ENCODE measurements around the gene TUBB8.
A peak's percentile ranks its signal among the peaks of the same experiment; 100 is the strongest.
"Not testable (repeated sequence)": the region's sequence is repeated elsewhere in the genome, so short reads cannot be mapped to it uniquely, and the experiment has no call there.

TUBB8 gene

DNA sequence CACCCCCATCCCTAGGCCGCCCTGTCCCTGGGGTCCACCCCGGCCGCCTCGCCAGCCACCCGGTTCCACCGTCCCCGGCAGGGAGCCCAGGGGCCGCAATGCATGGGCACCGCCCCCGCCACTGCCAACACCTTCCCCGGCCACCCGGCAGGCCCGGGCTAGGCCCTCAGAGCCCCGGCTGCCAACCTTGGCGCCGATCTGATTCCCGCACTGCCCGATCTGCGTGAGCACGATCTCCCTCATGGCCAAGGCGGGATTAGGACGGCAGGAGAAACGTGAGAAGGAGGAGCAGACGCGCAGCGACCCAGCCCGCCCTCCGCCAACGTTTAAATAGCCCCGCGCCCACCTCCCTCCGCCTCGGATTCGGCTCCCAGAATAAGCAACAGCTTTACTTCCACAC is at the start of gene TUBB8:
TUBB8 (minus strand) TSS at position 301 of the 400 bp plus-strand sequence; CDS start at position 243, 58 bp downstream.
- no peak for DNase-seq

DNA sequence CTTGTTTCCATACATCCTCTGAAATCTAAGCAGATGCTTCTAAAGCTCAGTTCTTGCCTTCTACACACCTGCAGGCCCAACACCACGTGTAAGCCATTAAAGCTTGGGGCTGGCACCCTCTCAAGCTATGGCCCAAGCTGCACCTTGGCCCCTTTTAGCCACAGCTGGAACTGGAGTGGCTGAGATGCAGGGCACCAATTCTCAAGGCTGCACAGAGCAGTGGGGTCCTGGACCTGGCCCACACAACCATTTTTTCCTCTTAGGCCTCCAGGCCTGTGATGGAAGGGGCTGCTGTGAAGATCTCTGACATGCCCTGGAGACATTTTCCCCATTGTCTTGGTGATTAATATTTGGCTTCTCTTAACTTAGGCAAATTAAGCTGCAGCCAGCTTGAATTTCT is 47.4 kb upstream of the TUBB8 start:
- DNase-seq, result no peak

DNA sequence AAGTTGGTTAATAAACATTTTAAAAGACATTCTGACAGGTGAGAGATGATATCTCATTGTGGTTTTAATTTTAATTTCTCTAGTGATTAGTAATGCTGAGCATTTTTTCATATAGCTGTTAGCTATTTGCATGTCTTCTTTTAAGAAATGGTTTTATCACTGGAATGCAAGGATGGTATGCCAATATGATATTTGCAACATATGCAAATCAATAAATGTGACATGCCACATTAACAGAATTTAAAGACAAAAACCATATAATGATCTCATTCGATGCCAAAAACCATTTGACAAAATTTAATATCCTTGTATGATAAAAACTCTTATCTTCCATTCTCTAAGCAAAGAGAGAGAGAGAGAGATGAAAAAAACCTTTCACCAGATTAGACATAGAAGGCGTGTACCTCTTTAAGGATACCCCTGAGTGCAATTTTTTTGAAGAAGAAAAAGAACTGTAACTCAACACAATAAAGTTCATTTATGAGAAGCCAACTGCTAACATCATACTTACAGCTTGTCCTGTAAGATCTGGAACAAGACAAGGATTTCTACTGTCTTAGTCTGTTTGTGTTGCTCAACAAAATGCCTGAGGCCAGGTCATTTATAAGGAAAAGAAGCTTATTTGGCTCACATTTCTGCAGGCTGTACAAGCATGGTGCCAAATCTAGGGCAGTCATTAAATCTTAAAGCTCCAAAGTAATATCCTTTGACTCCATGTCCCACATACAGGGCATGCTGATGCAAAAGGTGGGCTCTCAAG is 46.4 kb upstream of the TUBB8 start:
- no peak for DNase-seq

DNA sequence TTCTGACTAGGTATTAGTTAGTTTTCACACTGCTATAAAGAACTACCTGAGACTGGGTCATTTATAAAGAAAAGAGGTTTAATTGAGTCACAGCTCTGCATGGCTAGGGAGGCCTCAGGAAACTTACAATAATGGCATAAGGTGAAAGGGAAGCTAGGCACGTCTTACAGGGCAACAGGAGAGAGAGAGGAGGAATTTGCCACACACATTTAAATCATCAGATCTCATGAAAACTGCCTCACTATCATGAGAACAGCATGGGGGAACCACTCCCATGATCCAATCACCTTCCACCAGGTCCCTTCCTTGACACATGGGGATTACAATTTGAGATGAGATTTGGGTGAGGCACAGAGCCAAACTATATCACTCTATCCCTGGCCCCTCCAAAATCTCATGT is 45.5 kb upstream of the TUBB8 start:
- DNase-seq, result no peak

DNA sequence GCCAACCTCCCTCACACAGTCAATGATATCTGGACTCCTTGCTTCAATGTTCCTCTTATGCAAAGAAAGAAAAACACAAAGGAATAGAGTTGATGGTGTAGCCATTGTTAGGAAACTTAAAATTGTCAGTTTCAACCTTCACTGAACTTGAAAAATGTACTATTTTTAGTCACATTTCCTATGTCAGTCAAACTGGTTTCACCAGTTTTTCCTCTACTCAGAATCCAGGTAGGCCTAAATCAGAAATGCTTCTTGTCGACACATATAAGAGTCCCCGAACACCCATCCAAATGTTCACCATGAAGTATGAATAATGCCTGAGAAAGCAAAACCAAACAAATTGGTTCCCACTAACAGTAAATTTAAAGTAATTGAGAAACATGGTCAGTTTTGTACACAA is 43.8 kb upstream of the TUBB8 start:
- DNase-seq, result no peak

DNA sequence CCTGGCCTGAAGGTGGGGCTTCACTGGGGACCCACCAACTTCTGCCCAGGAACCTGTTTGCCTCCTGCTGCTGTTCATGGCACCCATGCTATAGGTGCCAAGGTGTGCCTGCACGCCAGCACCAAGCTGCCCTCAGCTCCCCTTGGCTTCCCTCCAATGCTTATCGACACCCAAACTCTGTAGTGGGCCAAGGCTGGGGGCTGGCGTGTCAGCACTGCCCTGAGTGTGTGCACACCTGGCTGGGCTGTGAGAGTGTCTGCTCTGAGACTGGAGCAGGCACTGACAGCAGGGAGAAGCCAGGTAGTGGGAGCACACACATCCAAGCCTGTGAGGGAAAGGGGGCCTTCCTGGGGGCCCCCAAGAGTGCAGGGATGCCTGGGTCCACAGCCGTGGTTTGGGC is 43.1 kb upstream of the TUBB8 start:
- DNase-seq, result no peak

DNA sequence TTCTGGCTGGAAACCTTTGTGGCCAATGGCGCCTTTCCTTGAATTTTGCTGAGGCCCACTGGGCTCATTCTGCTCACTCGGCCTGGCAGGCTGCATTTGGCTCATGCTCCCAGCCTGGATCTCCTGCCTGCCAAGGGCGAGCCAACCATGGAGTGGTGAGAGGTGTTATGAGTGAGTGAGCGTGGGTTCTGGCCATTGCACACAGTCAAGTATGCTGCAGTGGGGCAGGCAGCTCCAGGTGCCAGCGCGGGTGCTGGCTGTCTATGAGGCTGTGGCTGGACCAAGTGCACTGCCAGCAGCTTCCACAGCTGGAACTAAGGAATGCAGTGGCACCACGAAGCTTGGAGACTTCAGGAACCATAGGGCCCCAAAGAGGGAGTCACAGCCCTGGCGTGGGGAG is 42.2 kb upstream of the TUBB8 start:
- DNase-seq, result no peak

DNA sequence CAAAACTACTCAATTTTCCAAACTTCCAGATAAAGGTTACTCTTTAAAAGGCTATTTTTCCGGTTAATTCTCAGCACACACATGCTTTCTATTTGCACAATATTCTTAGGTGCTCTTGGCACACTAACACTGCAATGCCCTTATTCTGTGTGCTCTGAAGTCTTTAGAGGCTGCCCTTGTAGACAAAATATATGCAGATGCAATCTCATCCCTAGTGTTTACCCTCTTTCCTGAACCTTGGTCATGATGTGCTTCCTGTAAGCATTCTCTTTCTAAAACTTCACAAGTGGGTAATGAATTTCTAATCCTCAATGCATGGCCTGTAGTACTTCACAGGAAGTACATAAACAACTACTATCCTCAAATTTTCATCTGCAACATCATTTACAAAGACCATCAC is 41.1 kb upstream of the TUBB8 start:
- DNase-seq, result no peak

DNA sequence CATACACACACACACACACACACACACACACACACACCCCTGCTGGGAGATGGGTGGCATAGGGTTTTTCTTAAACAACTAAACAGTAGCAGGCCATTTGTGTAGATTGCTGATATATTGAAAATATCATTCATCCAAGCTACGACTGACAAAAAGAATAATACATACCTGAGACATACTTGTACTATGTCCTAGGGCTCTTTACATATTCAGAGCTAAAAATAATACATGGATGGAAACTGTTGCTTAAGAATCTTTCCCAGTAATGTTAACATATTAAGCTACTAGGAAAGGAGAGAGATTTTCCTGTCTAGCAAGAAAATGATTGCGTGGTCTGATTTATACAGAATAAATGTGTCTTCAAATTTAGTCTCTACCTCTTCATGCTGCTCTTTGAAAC is 40.2 kb upstream of the TUBB8 start:
- no peak for DNase-seq

DNA sequence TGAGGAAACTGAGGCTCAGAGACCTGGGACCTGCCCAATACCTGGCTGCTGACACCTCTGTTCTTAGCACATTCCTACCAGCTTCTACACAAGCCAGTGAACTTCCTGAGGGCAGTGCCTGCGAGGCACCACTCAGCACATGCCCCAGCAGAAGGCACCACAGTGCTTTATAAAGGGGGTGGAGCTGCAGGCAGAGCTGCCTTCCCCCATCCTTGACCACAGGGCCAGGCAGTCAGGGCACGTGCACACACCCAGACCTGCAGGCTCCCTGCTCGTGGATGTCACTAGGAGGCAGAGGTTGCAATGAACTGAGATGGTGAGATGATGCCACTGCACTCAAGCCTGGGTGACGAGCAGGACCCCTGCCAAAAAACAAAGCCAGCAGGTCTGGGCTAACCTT is 39.2 kb upstream of the TUBB8 start:
- no peak for DNase-seq

DNA sequence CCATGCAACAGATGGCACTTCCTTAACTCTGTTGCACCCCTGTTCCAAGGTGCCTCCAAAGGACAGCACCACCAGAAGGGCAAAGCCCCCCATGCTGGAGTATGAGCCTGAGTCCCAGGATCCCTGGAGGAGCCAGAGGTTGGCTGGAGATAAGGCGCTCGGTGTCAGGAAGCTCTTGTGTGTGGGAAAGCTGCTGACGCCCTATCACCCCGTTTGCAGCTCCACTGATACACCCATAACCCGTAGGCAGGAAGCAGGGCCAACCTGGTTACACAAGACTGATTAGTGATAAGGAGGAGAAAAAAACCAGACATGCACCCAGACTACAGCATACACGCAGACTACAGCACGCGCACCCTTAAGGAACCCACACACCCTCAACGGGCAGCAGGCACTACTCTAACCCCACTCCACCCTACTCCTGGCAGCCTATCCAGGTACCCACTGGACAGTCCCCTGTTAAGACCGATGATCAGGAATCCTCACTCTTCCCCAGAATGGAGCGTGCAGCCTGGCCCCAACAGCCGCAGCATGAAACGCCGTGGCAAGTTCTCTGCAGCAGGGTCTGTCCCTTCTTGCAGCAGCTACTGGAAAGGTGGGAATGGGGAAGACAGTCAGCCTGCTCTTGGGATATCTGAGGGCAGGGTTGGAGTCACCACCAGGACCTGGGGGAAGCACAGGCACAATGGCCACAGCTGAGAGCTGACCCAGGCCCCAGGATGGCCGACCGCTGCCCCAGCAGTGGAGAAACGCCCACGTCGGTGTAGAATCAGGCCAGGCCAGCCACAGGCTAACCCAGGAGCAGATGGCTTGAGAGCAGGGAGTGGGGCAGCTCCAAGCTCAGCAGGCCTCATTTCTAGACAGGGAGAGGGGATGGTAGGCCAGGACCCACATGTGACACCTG is 38.3 kb upstream of the TUBB8 start:
- no peak for DNase-seq

DNA sequence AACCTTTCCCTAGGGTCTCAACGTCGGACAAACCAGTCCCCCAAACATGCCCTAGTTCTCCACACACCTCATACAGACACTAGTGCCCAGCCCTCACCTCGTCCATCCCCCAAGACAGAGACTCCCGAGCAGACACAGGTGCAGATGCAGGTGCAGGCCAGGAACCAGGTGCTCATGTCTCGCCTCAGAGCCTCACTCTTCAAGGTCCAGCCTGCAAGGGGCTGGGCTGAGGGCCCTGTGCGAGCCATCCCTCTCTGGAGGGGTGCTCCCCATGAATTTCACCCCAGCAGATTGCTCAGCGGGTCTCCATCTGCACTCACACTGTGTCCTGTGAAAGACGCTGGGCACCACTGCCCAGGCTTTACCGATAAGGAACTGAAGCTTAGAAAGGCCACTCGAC is 36.9 kb upstream of the TUBB8 start:
- DNase-seq, result no peak

DNA sequence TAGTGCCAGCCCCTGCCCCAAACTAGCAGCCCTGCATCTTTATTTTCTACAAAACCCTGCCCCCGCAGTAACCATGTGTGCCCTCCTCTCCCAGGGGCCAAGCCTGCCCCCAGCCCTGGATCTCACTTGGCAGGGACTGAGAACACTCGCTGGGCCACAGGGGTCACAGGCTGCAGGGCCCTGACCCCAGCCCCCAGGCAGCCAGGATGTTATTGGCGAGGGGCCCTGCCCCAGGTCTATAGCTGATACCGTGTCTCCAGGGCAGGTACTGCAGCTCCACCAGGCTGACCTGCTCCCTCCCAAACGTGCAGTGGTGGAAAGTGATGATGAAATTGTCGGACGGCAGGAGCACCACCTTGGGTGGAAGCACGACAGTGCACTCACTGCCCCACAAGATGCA is 35.9 kb upstream of the TUBB8 start:
- no peak for DNase-seq

DNA sequence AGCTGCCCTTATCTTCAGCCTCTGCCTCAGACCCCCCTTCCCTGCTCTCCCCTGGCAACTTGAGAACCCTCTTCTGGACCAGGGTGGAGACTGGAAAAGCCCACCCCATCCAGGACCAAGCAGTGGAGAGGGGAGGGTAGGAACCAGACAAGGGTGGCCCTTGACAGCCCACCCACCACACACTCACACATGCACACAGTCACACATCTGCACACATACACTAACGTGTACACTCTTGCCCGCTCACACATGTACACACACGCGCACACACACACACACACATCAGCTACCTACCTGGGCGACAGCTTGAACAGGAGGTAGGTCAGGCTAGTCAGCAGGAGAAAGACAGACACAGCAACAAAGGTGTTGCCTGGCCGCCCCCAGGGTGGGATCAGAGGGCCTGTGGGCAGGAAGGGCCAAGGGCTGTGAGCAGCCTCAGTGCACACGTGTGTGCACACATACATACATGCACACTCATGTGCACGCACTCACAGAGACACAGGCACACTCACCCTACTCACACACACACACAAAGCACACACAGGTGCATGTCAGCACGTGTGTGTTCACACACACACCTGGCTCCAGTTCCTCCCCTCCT is 34.9 kb upstream of the TUBB8 start:
- DNase-seq, result no peak

DNA sequence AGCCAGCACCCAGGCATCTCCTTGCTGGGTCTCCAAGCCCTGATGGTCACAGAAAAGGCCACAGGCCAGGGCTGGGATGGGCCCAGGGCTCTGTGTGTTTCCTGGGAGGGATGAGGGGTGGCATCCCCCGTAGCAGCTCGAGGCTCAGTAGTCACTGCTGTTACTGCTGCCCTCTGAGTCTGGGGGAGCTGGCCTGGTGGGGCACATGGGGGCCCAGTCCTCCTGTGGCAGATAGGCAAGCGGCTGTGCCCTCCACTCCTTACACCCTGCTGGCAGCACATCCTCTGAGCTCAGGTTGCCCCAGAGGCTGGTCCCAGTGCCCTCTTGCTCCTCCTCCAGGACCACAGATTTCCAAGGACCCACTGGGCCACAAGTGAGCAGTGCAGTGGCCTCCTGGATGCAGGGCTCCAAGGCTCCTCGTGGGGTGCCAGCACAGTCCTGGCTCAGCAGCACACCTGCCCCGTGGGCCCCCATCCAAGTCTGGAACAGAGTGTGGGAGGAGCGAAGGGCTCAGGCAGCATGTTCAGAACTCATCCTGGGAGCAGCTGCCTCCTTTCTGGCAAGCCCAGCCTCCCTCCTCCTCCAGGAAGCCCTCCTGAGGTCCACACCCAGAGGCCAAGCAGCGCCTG is 31.5 kb upstream of the TUBB8 start:
- no peak for DNase-seq

DNA sequence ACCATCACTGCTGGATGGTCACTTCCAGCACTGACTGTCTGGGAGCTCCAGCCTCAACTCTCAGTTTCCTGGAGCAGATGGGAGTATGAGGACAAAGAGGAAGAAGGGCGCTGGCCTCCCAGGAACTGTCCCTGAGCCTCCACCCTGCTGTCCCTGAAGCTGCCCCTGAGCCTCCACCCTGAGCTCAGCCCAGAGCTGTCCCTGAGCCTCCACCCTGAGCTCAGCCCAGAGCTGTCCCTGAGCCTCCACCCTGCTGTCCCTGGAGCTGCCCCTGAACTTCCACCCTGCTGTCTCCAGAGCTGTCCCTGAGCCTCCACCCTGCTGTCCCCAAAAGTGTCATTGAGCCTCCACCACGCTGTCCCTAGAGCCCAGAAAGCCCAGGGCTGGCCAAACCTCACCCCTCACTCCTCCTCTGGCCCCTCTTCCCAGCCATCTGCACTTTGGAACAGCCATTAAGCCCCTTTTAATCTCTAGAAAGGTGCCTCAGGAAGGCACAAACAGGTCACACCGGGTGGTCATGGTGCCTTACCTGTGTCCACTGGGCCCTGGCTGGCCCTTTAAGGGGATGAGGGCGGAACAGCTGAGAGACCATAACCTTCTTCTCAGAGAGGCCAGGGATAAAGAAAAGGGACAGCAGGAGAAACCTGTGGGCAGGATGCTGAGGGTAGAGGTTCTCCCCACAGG is 30.6 kb upstream of the TUBB8 start:
- DNase-seq, result no peak

DNA sequence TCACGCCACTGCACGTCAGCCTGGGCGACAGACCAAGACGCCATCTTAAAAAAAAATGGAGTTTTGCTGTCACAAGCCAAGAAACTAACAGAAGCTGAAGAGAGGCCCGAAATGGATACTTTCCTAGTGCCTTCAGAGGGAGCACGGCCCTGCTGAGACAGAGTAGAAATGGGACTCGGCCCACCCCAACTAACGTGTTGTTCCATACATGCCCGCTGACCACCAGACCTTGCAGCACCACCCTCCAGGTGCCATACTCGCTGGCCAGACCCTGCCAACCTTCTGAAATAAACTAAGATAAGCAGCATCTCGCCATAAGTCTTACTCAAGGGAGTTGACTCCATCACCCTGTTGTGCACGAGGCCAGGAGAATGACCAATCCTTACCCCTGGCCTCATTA is 29.5 kb upstream of the TUBB8 start:
- no peak for DNase-seq

DNA sequence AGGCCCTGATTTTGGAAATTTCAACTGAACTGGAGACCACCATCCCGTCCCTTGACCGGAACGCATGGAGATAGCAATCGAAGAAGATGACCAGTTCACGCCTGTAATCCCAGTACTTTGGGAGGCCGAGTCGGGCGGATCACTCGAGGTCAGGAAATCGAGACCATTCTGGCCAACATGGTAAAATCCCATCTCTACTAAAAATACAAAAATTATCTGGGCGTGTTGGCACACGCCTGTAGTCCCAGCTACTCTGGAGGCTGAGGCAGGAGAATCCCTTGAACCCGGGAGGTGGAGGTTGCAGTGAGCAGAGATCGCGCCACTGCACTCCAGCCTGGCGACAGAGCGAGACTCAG is 25.1 kb upstream of the TUBB8 start:
- DNase-seq, result not testable (repeated sequence)

DNA sequence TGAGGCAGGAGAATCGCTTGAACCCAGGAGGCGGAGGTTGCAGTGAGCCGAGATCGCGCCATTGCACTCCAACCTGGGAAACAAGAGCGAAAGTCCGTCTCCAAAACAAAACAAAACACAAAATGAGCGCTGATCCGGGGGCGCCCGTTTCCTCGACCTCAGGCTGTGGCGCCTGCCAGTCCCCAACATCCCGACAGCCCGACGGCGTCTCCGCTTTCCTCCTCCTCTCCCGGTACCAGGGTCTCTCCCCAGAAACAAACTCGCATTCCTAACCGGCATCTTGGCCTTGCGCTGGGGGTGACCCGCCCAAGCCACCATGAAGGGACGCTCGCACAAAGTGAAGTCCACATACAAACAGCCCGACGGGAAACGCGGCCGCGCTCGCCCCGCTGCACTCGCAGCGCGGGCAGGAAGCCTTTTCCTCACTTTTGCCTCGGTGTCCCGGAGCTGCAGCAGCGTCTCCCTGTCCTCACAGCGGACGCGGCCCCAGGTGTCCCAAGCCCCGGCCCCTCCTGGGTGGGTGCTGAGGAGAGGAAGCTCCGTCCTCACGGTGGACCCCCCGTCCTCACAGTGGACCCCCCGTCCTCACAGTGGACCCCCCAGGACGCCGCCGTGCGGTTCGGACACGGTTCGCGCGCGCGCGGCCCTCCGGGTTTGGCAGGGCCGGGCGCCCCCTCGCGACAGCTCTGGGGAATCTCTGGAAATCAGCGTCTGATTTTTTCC is 24.6 kb upstream of the TUBB8 start:
- peak; percentile 16 for DNase-seq

DNA sequence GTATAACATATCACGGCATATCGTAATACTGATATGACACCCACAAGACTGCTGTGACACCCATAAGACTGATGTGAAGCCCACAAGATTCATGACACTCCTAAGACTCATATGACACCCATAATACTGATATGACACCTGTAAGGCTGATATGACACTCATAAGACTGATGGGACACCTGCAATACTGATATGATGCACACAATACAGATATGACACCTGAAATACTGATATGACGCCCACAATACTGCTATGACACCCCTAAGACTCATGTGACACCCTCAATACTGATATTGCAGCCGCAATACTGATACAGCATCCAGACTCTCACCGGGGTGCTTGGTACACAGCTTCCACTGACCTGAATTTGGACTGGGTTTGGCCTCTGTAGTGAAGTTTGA is 19.1 kb upstream of the TUBB8 start:
- DNase-seq, result not testable (repeated sequence)

DNA sequence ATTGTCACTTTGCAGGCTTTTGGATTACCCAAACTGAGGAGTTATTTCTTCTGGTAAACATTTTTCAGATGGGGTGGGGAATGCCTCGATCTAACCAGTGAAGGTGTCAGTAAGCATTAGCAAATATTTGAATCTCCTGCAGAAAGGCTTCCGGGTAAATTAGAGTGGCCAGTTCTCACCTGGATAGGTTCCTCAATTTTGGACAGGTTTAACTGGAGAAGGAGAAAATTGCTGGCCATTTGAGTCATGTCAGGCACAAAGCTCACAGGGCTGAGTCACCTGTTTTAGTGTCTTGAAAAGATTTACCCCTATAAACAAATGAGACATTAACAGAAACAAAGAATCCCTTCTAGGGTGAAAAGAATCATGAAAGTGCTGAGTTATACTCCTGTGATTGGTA is 830 bp upstream of the TUBB8 start:
- DNase-seq, result not testable (repeated sequence)

DNA sequence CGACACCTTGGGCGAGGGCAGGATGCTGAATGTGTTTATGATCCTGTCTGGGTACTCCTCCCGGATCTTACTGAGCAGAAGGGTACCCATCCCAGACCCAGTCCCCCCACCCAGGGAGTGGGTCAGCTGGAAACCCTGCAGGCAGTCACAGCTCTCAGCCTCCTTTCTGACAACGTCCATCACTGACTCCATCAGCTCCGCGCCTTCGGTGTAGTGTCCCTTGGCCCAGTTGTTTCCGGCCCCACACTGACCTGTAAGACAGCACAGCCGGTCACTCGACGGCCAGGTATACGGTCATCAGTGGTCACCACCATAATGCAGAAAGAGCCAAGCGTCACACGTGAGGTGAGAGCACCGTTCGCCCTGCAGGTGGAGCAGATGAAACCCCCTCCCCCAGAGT is 1.2 kb downstream of the TUBB8 start:
- DNase-seq, result not testable (repeated sequence)
